Prostate gland (tissue), 2 donors: ENCODE data around the gene SOX15. TPM values are rescaled to one million over a fixed set of nuclear protein-coding genes. Genes with fewer than 3 reads are reported as not detected.
A peak's percentile ranks its signal among the peaks of the same experiment; 100 is the strongest.

Source experiments
- DNase-seq: peaks from one replicate; pipeline ENCODE4 v3.0.0-alpha.2; 2019; ENCODE audit warnings: low spot score
- H3K27ac ChIP-seq, 2 donors: fragments of 200-600 bp; sonication (generic); 2 replicates each; pipeline ENCODE4 v1.5.1; 2017 to 2019
- H3K27me3 ChIP-seq: fragments of 200-600 bp; sonication (generic); replicated peaks from 2 replicates; pipeline ENCODE4 v1.5.1; 2019; ENCODE audit not compliant: insufficient read depth
- H3K36me3 ChIP-seq, 2 donors: fragments of 200-600 bp; sonication (generic); 1 replicate in 1 of 2; 2 replicates in 1 of 2; pipeline versions ENCODE4 v1.5.1 to v1.8.1; 2017 to 2019
- H3K4me1 ChIP-seq: fragments of 200-600 bp; sonication (generic); replicated peaks from 2 replicates; pipeline ENCODE4 v1.5.1; 2019
- H3K4me3 ChIP-seq, 2 donors: fragments of 200-600 bp; sonication (generic); 2 replicates each; pipeline ENCODE4 v1.5.1; 2017 to 2019
- H3K9me3 ChIP-seq: fragments of 200-600 bp; sonication (generic); 2 replicates; pipeline ENCODE4 v1.5.1; 2017
- CTCF ChIP-seq, 4 experiments: fragments of 200-600 bp in 2 of 4; fragments of 450-650 bp in 2 of 4; sonication (generic) in 2 of 4; IDR thresholded peaks; 1 replicate in 3 of 4; 2 replicates in 1 of 4; pipeline ENCODE4 v1.5.1; 2016 to 2019; ENCODE audit warnings: antibody characterized with exemption in 4 of 4, mild to moderate bottlenecking in 2 of 4, moderate library complexity in 2 of 4
- POLR2A ChIP-seq: fragments of 450-650 bp; IDR thresholded peaks from one replicate; pipeline ENCODE4 v1.6.1; 2016; ENCODE audit warnings: antibody characterized with exemption, mild to moderate bottlenecking
- POLR2AphosphoS5 ChIP-seq: sonication (generic); formaldehyde crosslinking; IDR thresholded peaks from one replicate; pipeline ENCODE4 v1.6.1; 2017; ENCODE audit warnings: antibody characterized with exemption
- WGBS: methylation state at CpG from one replicate; pipeline ENCODE4 v1.1.5; 2018; 5-methylcytosine and 5-hydroxymethylcytosine counted together
- intact Hi-C: fragments of 100-400 bp; cut with DNase I; formaldehyde crosslinking; loops from one replicate; pipeline ENCODE4 v1.14.2; 2022
- total RNA-seq, 2 donors: library from RNA; depleted of rRNA; stranded (reverse); fragments of >200 nt; gene quantifications; one replicate each; pipeline ENCODE4 v1.1.0, GENCODE V29; 2016

The SOX15 gene
- total RNA-seq, 2 donors from 2014 or later, result 6.3 to 15.0 TPM

- no peaks in the 10 kb centered on the region for H3K9me3 ChIP-seq
- H3K4me1 ChIP-seq, result no peaks in the 10 kb centered on the region
- no peak for DNase-seq
- no peaks in the 10 kb centered on the region for H3K36me3 ChIP-seq
- 5% methylated on average over 28 of the region's 28 CpGs for WGBS
- peak overlapping the region; percentile 15 to 37 for H3K4me3 ChIP-seq
- intact Hi-C loops, result no loop called here
- TF ChIP-seq POLR2AphosphoS5 (no peak), POLR2A (no peak), CTCF (IDR thresholded peaks at IDR 0.05) (no peak)
- H3K27me3 ChIP-seq, result no peaks in the 10 kb centered on the region
- peak overlapping the region; percentile 86 to 97 for H3K27ac ChIP-seq
Observed at GRCh38 chr17:7615265-7615747, 25.4 kb upstream of the SOX15 start.

- H3K27ac ChIP-seq, result peak within 1 kb of the TSS; percentile 86 to 97
- H3K4me3 ChIP-seq, result peak within 1 kb of the TSS; percentile 77 to 95
- no peaks in the 10 kb centered on the region for H3K9me3 ChIP-seq
- peak; percentile 100 for DNase-seq
- intact Hi-C loops, result no loop called here
- 1% methylated on average over 89 of the region's 93 CpGs for WGBS
- TF ChIP-seq POLR2AphosphoS5 (peak; percentile 95), CTCF (IDR thresholded peaks at IDR 0.05) (peak in 3 of 4 experiments; percentile 63 to 95 (median 86)), POLR2A (peak; percentile 76)
- H3K27me3 ChIP-seq, result no peaks in the 10 kb centered on the region
- H3K4me1 ChIP-seq, result no peaks in the 10 kb centered on the region
- no peaks in the 10 kb centered on the region for H3K36me3 ChIP-seq
Observed at GRCh38 chr17:7614425-7615264, 24.8 kb upstream of the SOX15 start, which contains the start of gene FXR2. Gene FXR2, minus strand, starts transcription at chr17:7614897. Its CDS starts 365 bp downstream, at chr17:7614532.

GRCh38 chr17:7613769-7614424, 24.0 kb upstream of the SOX15 start:
- peak overlapping the region; percentile 83 to 97 for H3K27ac ChIP-seq
- no peak for DNase-seq
- no peak for TF ChIP-seq POLR2AphosphoS5
- TF ChIP-seq CTCF (IDR thresholded peaks at IDR 0.05), result no peak
- no peak for TF ChIP-seq POLR2A
- H3K36me3 ChIP-seq, result no peaks in the 10 kb centered on the region
- H3K27me3 ChIP-seq, result no peaks in the 10 kb centered on the region
- H3K9me3 ChIP-seq, result no peaks in the 10 kb centered on the region
- H3K4me1 ChIP-seq, result no peaks in the 10 kb centered on the region
- 4% methylated on average over 20 of the region's 20 CpGs for WGBS
- intact Hi-C loops, result no loop called here
- H3K4me3 ChIP-seq, result peak overlapping the region; percentile 77 to 95

GRCh38 chr17:7612294-7612640, 22.4 kb upstream of the SOX15 start:
- no peak for DNase-seq
- Histone ChIP-seq H3K27me3 (no peaks in the 10 kb centered on the region), H3K4me3 (no peak overlapping the region), H3K27ac (no peak overlapping the region), H3K36me3 (no peaks in the 10 kb centered on the region), H3K4me1 (no peaks in the 10 kb centered on the region), H3K9me3 (no peaks in the 10 kb centered on the region)
- TF ChIP-seq CTCF (IDR thresholded peaks at IDR 0.05), result no peak
- TF ChIP-seq POLR2AphosphoS5, result no peak
- TF ChIP-seq POLR2A, result no peak
- 83% methylated on average over 1 of the region's 1 CpG for WGBS
- intact Hi-C loops, result no loop called here
